ENCODE results near the gene BTN2A1. TPM values are rescaled to one million over a fixed set of nuclear protein-coding genes. Genes with fewer than 3 reads are reported as not detected.

The BTN2A1 gene
- total and polyA plus RNA-seq, 2 of the 13 experiments (the other 11 are each of a cell fraction or from before 2014, with no cell fraction given) = 16.4 to 30.4 TPM

GRCh38 chr6:26473758-26474438, 16.1 kb downstream of the BTN2A1 start (continued):
- peak; percentile 97 for TF ChIP-seq HMGXB3 (CRISPR knock-in tag; IDR thresholded peaks at IDR 0.05; ENCODE audit: borderline replicate concordance)
- TF ChIP-seq NCOA5 (CRISPR knock-in tag; IDR thresholded peaks at IDR 0.05) = no peak
- peak; percentile 93 for TF ChIP-seq SRF (IDR thresholded peaks at IDR 0.05; ENCODE audit: low read depth, low read length)
- no peak for TF ChIP-seq NR2F1 (CRISPR knock-in tag; IDR thresholded peaks at IDR 0.05)
- TF ChIP-seq NBN (conservative IDR thresholded peaks at IDR 0.05) = no peak
- no peak for TF ChIP-seq ZFYVE20 (CRISPR knock-in tag; IDR thresholded peaks at IDR 0.05; ENCODE audit: borderline replicate concordance, low read depth)
- TF ChIP-seq CSRNP2 (CRISPR knock-in tag; conservative IDR thresholded peaks at IDR 0.05; ENCODE audit: low read depth) = no peak
- peak; percentile 43; the same call in 1 of the 2 replicates for TF ChIP-seq ZNF331 (CRISPR knock-in tag; IDR thresholded peaks at IDR 0.05)
- TF ChIP-seq ATAD3A (CRISPR knock-in tag; IDR thresholded peaks at IDR 0.05) = no peak
- TF ChIP-seq ZSCAN20 (CRISPR knock-in tag; IDR thresholded peaks at IDR 0.05; ENCODE audit: borderline replicate concordance) = no peak
- TF ChIP-seq FOXA1 (IDR thresholded peaks at IDR 0.05) = no peak
- peak; percentile 59 for TF ChIP-seq FOXA1 (CRISPR knock-in tag; IDR thresholded peaks at IDR 0.05)
- TF ChIP-seq SNRNP70 (IDR thresholded peaks at IDR 0.05; ENCODE audit: low read depth, low read length) = no peak
- TF ChIP-seq RBM39 (IDR thresholded peaks at IDR 0.05; ENCODE audit: low read depth, low read length, poor library complexity, severe bottlenecking) = no peak
- TF ChIP-seq MTA1 (CRISPR knock-in tag; IDR thresholded peaks at IDR 0.05; ENCODE audit: borderline replicate concordance) = no peak
- peak; percentile 64; the same call in 1 of the 2 replicates for TF ChIP-seq SAFB2 (CRISPR knock-in tag; IDR thresholded peaks at IDR 0.05; ENCODE audit: borderline replicate concordance, low read depth)
- peak; percentile 49; the same call in 1 of the 2 replicates for TF ChIP-seq DMAP1 (CRISPR knock-in tag; IDR thresholded peaks at IDR 0.05)
- TF ChIP-seq NCOA2 (CRISPR knock-in tag; IDR thresholded peaks at IDR 0.05) = 0 out of 2 replicates have a peak, but pooled peaks have one; percentile 26
- no peak for TF ChIP-seq ZNF720 (CRISPR knock-in tag; IDR thresholded peaks at IDR 0.05)
- TF ChIP-seq TFE3 (CRISPR knock-in tag; IDR thresholded peaks at IDR 0.05) = no peak
- no peak for TF ChIP-seq ZNF224 (CRISPR knock-in tag; IDR thresholded peaks at IDR 0.05)
- TF ChIP-seq JUN (CRISPR knock-in tag; IDR thresholded peaks at IDR 0.05) = 0 out of 2 replicates have a peak, but pooled peaks have one; percentile 14
- TF ChIP-seq ZNF24 (IDR thresholded peaks at IDR 0.05) = no peak
- TF ChIP-seq NFYB (CRISPR knock-in tag; IDR thresholded peaks at IDR 0.05) = peak; percentile 76
- TF ChIP-seq RORA (CRISPR knock-in tag; IDR thresholded peaks at IDR 0.05) = no peak
